Measurements from ENCODE around the gene HOXC6.

DNA sequence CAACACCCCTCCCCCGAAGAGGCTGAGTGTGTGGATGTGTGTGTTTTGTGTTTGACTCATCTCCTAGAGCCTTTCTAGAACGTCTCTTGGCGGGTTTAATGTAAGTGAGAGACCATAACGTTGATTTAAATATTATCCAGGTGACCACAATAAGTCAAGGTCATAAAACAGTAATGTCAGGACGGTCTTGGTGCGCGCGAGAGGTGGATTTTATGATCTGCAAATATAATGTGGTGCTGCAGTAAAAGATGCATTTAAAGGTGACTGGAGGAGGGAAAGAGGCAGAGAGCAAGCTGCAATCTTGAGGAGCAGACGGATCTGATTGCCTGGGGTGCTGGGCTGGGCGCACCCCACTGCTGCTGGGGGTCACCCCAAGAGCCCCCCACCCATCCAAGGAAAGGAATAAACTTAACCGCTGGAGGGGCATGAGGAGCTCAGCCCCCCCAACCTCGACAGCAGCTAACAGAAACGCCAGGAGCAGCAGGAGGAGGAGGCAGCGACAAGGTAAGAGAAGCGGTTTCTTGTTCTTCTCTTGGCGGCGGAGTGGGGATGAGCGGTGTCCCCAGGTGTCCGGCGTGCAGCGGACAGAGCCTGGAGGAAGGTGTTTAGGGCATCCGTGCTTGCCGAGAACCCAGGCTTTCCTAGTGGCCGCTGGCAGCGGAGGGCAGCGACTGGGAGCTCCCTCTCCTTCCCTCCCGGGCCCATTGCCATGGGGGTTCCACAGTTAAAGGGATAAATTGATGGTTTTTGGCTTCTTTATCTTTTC lies 37.7 kb upstream of the HOXC6 start:
- TF ChIP-seq, protein P1, sequence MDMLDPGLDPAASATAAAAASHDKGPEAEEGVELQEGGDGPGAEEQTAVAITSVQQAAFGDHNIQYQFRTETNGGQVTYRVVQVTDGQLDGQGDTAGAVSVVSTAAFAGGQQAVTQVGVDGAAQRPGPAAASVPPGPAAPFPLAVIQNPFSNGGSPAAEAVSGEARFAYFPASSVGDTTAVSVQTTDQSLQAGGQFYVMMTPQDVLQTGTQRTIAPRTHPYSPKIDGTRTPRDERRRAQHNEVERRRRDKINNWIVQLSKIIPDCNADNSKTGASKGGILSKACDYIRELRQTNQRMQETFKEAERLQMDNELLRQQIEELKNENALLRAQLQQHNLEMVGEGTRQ (IDR thresholded peaks at IDR 0.05; ENCODE audit: low read depth, low read length) = no peak
- TF ChIP-seq, protein P1 (CRISPR knock-in tag; IDR thresholded peaks at IDR 0.05; ENCODE audit: borderline replicate concordance) = no peak
- TF ChIP-seq TARDBP (CRISPR knock-in tag; IDR thresholded peaks at IDR 0.05) = no peak
- TF ChIP-seq ZNF362 (CRISPR knock-in tag; IDR thresholded peaks at IDR 0.05; ENCODE audit: borderline replicate concordance) = no peak
- no peak for TF ChIP-seq CEBPG (CRISPR knock-in tag; IDR thresholded peaks at IDR 0.05)
- no peak for TF ChIP-seq POLR2A (IDR thresholded peaks at IDR 0.05; ENCODE audit: insufficient read depth in 1 of 2, low read depth in 2 of 2, low read length in 2 of 2)
- TF ChIP-seq, protein P2, sequence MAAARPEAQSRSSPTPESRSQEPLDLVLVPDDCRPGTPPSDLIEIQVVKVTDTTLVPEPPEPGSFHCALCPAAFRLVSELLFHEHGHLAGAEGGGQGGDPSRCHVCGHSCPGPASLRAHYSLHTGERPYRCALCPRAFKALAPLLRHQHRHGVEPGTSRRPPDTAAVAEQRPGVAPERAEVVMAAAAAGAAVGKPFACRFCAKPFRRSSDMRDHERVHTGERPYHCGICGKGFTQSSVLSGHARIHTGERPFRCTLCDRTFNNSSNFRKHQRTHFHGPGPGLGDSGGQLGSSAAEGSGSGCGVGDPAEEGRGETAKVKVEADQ (CRISPR knock-in tag; IDR thresholded peaks at IDR 0.05; ENCODE audit: borderline replicate concordance) = no peak
- TF ChIP-seq CTCF (CRISPR knock-in tag; IDR thresholded peaks at IDR 0.05) = no peak
- no peak for TF ChIP-seq EHMT2 (IDR thresholded peaks at IDR 0.05; ENCODE audit: borderline replicate concordance, low read depth, low read length)
- TF ChIP-seq HCFC1 (IDR thresholded peaks at IDR 0.05; ENCODE audit: low read depth, low read length) = no peak
- no peak for TF ChIP-seq FIP1L1 (IDR thresholded peaks at IDR 0.05; ENCODE audit: borderline replicate concordance, insufficient read depth, low read depth, low read length)
- TF ChIP-seq HOXA7 (CRISPR knock-in tag; IDR thresholded peaks at IDR 0.05) = no peak

Measured in HepG2 (cell line).